Measurements from ENCODE around the gene AIPL1.

DNA sequence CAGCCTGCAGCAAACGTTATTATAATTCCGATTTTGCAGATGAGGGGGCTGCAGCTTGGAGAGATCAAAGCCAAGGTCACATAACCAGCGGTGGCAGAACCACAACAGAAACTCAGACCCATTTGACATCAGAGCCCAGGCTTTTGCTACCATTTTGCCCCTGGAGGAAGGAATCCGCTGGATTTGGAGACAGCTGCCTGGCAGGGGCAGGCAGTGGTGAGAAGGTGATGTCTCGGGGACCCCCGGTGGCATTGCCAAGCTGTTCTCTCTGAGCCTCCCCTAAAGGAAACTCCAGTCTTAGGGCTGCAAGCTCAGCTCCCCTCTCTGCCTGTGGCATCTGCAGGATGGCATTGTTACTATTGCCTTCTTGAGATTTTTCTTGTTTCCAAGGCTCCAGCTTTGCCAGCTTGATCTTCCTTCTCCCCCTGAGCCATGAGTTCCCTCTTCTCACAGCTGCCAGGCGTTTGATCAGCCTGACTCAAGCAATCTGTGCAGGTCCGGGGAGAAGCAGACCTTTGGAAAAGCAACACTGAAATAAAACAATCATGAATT is 40.8 kb downstream of the AIPL1 start:
- TF ChIP-seq EZH2phosphoT487 (IDR thresholded peaks at IDR 0.05; ENCODE audit: borderline replicate concordance, low read depth, low read length) = no peak
- TF ChIP-seq, protein P1, sequence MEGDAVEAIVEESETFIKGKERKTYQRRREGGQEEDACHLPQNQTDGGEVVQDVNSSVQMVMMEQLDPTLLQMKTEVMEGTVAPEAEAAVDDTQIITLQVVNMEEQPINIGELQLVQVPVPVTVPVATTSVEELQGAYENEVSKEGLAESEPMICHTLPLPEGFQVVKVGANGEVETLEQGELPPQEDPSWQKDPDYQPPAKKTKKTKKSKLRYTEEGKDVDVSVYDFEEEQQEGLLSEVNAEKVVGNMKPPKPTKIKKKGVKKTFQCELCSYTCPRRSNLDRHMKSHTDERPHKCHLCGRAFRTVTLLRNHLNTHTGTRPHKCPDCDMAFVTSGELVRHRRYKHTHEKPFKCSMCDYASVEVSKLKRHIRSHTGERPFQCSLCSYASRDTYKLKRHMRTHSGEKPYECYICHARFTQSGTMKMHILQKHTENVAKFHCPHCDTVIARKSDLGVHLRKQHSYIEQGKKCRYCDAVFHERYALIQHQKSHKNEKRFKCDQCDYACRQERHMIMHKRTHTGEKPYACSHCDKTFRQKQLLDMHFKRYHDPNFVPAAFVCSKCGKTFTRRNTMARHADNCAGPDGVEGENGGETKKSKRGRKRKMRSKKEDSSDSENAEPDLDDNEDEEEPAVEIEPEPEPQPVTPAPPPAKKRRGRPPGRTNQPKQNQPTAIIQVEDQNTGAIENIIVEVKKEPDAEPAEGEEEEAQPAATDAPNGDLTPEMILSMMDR (conservative IDR thresholded peaks at IDR 0.05; ENCODE audit: low read length) = no peak
